PC-3 (cell line): Measurements from ENCODE around the gene STARD10.

ENCODE experiments used
- CTCF ChIP-seq: fragments of 300-600 bp; sonication (generic); conservative IDR thresholded peaks from 2 replicates; pipeline ENCODE4 v1.5.1; 2017; ENCODE audit warnings: antibody characterized with exemption, low read depth, mild to moderate bottlenecking, low read length
- EZH2 ChIP-seq: fragments of 300-600 bp; sonication (generic); IDR thresholded peaks from one replicate; pipeline ENCODE4 v1.6.1; 2017; ENCODE audit warnings: antibody characterized with exemption, mild to moderate bottlenecking, low read length; ENCODE audit not compliant: unreplicated experiment
- EZH2phosphoT487 ChIP-seq: fragments of 300-600 bp; sonication (generic); IDR thresholded peaks from 2 replicates; pipeline ENCODE4 v1.6.1; 2018; ENCODE audit warnings: mild to moderate bottlenecking, antibody characterized with exemption, low read length, borderline replicate concordance

- TF ChIP-seq CTCF (no peak), EZH2 (no peak), EZH2phosphoT487 (no peak)
These were observed 7.3 kb downstream of the STARD10 start for GRCh38 chr11:72786305-72787215.
